Trophoblast cell (in vitro differentiated cells and primary cell): ENCODE data around the gene BHLHE41.

Source experiments
- DNase-seq, 2 donors: peaks; one replicate each; pipeline ENCODE4 v3.0.0-alpha.2; 2016
- H2AFZ ChIP-seq: 2 replicates; pipeline ENCODE4 v1.6.1; 2013; ENCODE audit warnings: low read length, moderate library complexity, mild to moderate bottlenecking; ENCODE audit not compliant: insufficient read depth, poor library complexity
- H2AK5ac ChIP-seq: 2 replicates; pipeline ENCODE4 v1.6.1; 2013; ENCODE audit warnings: mild to moderate bottlenecking, low read length
- H2BK120ac ChIP-seq: 2 replicates; pipeline ENCODE4 v1.6.1; 2013; ENCODE audit warnings: low read length, mild to moderate bottlenecking, moderate library complexity; ENCODE audit not compliant: insufficient read depth, poor library complexity
- H2BK12ac ChIP-seq: 2 replicates; pipeline ENCODE4 v1.6.1; 2013; ENCODE audit warnings: mild to moderate bottlenecking, low read length, moderate library complexity
- H2BK5ac ChIP-seq: 2 replicates; pipeline ENCODE4 v1.6.1; 2013; ENCODE audit warnings: low read length, low read depth, moderate library complexity, mild to moderate bottlenecking; ENCODE audit not compliant: poor library complexity
- H3K14ac ChIP-seq: 2 replicates; pipeline ENCODE4 v1.6.1; 2013; ENCODE audit warnings: mild to moderate bottlenecking, low read length
- H3K18ac ChIP-seq: 2 replicates; pipeline ENCODE4 v1.6.1; 2013; ENCODE audit warnings: mild to moderate bottlenecking, low read length
- H3K23ac ChIP-seq: 2 replicates; pipeline ENCODE4 v1.6.1; 2013; ENCODE audit warnings: low read length
- H3K27ac ChIP-seq: 2 replicates; pipeline ENCODE4 v1.5.1; 2013; ENCODE audit warnings: low read depth, mild to moderate bottlenecking, inconsistent platforms, low read length, moderate library complexity
- H3K27me3 ChIP-seq: 2 replicates; pipeline ENCODE4 v1.6.1; 2013; ENCODE audit warnings: inconsistent platforms, mild to moderate bottlenecking, low read length, moderate library complexity; ENCODE audit not compliant: insufficient read depth
- H3K36me3 ChIP-seq, 2 experiments: 1 replicate in 1 of 2; 2 replicates in 1 of 2; pipeline ENCODE4 v1.6.1; 2013; ENCODE audit warnings: low read length in 2 of 2, mild to moderate bottlenecking in 2 of 2, moderate library complexity in 1 of 2; ENCODE audit not compliant: insufficient read depth in 2 of 2, control insufficient read depth in 1 of 2
- H3K4ac ChIP-seq: 2 replicates; pipeline ENCODE4 v1.6.1; 2013; ENCODE audit warnings: low read depth, mild to moderate bottlenecking, low read length, moderate library complexity
- H3K4me1 ChIP-seq, 2 experiments: 1 replicate in 1 of 2; 2 replicates in 1 of 2; pipeline ENCODE4 v1.6.1; 2013; ENCODE audit warnings: low read length in 2 of 2, mild to moderate bottlenecking in 2 of 2, moderate library complexity in 1 of 2; ENCODE audit not compliant: insufficient read depth in 2 of 2, control insufficient read depth in 1 of 2
- H3K4me2 ChIP-seq: 2 replicates; pipeline ENCODE4 v1.6.1; 2013; ENCODE audit warnings: inconsistent platforms, mild to moderate bottlenecking, low read length, moderate library complexity
- H3K4me3 ChIP-seq: 2 replicates; pipeline ENCODE4 v1.5.1; 2013; ENCODE audit warnings: mild to moderate bottlenecking, low read depth, low read length, inconsistent platforms
- H3K79me1 ChIP-seq: one replicate; pipeline ENCODE4 v1.6.1; 2013; ENCODE audit warnings: low read length
- H3K79me2 ChIP-seq: 2 replicates; pipeline ENCODE4 v1.6.1; 2013; ENCODE audit warnings: low read length, mild to moderate bottlenecking; ENCODE audit not compliant: control insufficient read depth, insufficient read depth, poor library complexity
- H3K9ac ChIP-seq: 2 replicates; pipeline ENCODE4 v1.6.1; 2013; ENCODE audit warnings: mild to moderate bottlenecking, low read length
- H3K9me3 ChIP-seq: 2 replicates; pipeline ENCODE4 v1.6.1; 2013; ENCODE audit warnings: low read depth, mild to moderate bottlenecking, control low read depth, inconsistent platforms, low read length; ENCODE audit not compliant: insufficient read depth
- H4K12ac ChIP-seq: 2 replicates; pipeline ENCODE4 v1.6.1; 2013; ENCODE audit warnings: low read depth, mild to moderate bottlenecking, low read length, moderate library complexity
- H4K8ac ChIP-seq: 2 replicates; pipeline ENCODE4 v1.6.1; 2013; ENCODE audit warnings: low read depth, mild to moderate bottlenecking, low read length, moderate library complexity
- H4K91ac ChIP-seq: one replicate; pipeline ENCODE4 v1.6.1; 2013; ENCODE audit warnings: low read depth, mild to moderate bottlenecking, low read length, moderate library complexity
- WGBS: extraction: QIAGEN DNeasy Blood & Tissue Kit; methylation state at CpG from one replicate; pipeline ENCODE4 v1.1.7; 2013; ENCODE audit warnings: missing lambda C conversion rate; ENCODE audit not compliant: insufficient read length, insufficient coverage; ENCODE audit errors: extremely low coverage; 5-methylcytosine and 5-hydroxymethylcytosine counted together

Gene BHLHE41

GRCh38 chr12:26138860-26139259, 14.0 kb upstream of the BHLHE41 start:
- H3K4ac ChIP-seq: no peak overlapping the region
- no peaks in the 10 kb centered on the region for H3K4me1 ChIP-seq
- no peak overlapping the region for H2BK12ac ChIP-seq
- H4K91ac ChIP-seq: no peak overlapping the region
- H2BK5ac ChIP-seq: no peak overlapping the region
- no peaks in the 10 kb centered on the region for H3K9me3 ChIP-seq
- H3K23ac ChIP-seq: no peak overlapping the region
- H3K27ac ChIP-seq: no peak overlapping the region
- no peak overlapping the region for H2AK5ac ChIP-seq
- no peaks in the 10 kb centered on the region for H3K36me3 ChIP-seq
- DNase-seq: no peak
- no peak overlapping the region for H2BK120ac ChIP-seq
- H3K18ac ChIP-seq: no peak overlapping the region
- no peak overlapping the region for H4K8ac ChIP-seq
- no peak overlapping the region for H3K14ac ChIP-seq
- no peaks in the 10 kb centered on the region for H3K79me1 ChIP-seq
- H3K27me3 ChIP-seq: no peaks in the 10 kb centered on the region
- no peak overlapping the region for H3K4me3 ChIP-seq
- no peak overlapping the region for H3K4me2 ChIP-seq
- no peak overlapping the region for H3K9ac ChIP-seq
- H2AFZ ChIP-seq: no peak overlapping the region
- no peaks in the 10 kb centered on the region for H3K79me2 ChIP-seq
- no peak overlapping the region for H4K12ac ChIP-seq

DNA sequence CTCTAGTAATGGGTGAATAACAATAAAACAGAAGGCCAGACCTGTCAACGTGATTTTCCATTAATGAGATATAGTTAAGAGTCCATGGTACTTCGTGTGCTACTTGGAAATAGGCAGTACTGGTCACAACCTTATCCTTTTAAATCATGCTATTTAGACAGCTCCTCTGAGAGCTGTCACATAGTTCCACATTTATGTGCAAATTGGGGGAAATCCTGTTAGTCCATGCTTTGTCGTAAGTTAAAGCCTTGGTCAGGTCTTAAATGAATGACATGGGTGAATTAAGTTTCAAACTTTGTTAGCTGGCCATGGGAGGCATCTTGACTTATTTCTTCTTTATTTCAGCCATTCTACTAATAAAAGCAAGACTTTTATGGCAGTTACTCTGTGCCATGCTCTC, 11.9 kb upstream of the BHLHE41 start:
- no peak overlapping the region for H2BK5ac ChIP-seq
- no peak overlapping the region for H3K18ac ChIP-seq
- no peak overlapping the region for H3K23ac ChIP-seq
- no peak overlapping the region for H4K12ac ChIP-seq
- H3K4ac ChIP-seq: no peak overlapping the region
- H4K8ac ChIP-seq: no peak overlapping the region
- H4K91ac ChIP-seq: no peak overlapping the region
- H2AFZ ChIP-seq: no peak overlapping the region
- H3K9me3 ChIP-seq: no peaks in the 10 kb centered on the region
- H2AK5ac ChIP-seq: no peak overlapping the region
- no peaks in the 10 kb centered on the region for H3K79me2 ChIP-seq
- no peaks in the 10 kb centered on the region for H3K79me1 ChIP-seq
- H2BK120ac ChIP-seq: no peak overlapping the region
- no peaks in the 10 kb centered on the region for H3K36me3 ChIP-seq
- H3K27ac ChIP-seq: no peak overlapping the region
- WGBS: no CpG with 5 or more reads among the region's 3 CpGs
- no peak overlapping the region for H2BK12ac ChIP-seq
- DNase-seq: no peak
- H3K4me3 ChIP-seq: no peak overlapping the region
- no peaks in the 10 kb centered on the region for H3K4me1 ChIP-seq
- no peak overlapping the region for H3K9ac ChIP-seq
- H3K27me3 ChIP-seq: peaks cover 2% of the 10 kb centered on the region
- H3K14ac ChIP-seq: no peak overlapping the region
- H3K4me2 ChIP-seq: no peak overlapping the region

- Histone ChIP-seq H2BK12ac (no peak overlapping the region), H3K79me2 (no peaks in the 10 kb centered on the region)
Observed at GRCh38 chr12:26135571-26135970, 10.7 kb upstream of the BHLHE41 start.

GRCh38 chr12:26135010-26135420, 10.2 kb upstream of the BHLHE41 start:
- H3K14ac ChIP-seq: no peak overlapping the region

More at GRCh38 chr12:26135571-26135970, 10.7 kb upstream of the BHLHE41 start:
- H2BK5ac ChIP-seq: no peak overlapping the region
- H2AFZ ChIP-seq: no peak overlapping the region
- H3K4me1 ChIP-seq: no peaks in the 10 kb centered on the region
- H3K23ac ChIP-seq: no peak overlapping the region
- H3K18ac ChIP-seq: no peak overlapping the region
- no peak overlapping the region for H3K9ac ChIP-seq
- no peak overlapping the region for H2BK120ac ChIP-seq
- no peak for DNase-seq
- no peak overlapping the region for H3K4ac ChIP-seq
- H3K4me3 ChIP-seq: no peak overlapping the region
- H4K8ac ChIP-seq: no peak overlapping the region
- H3K14ac ChIP-seq: no peak overlapping the region
- H3K79me1 ChIP-seq: no peaks in the 10 kb centered on the region
- H3K27me3 ChIP-seq: peaks cover 3% of the 10 kb centered on the region
- H4K12ac ChIP-seq: no peak overlapping the region
- H3K4me2 ChIP-seq: no peak overlapping the region
- no peak overlapping the region for H2AK5ac ChIP-seq
- H3K36me3 ChIP-seq: no peaks in the 10 kb centered on the region
- no peaks in the 10 kb centered on the region for H3K9me3 ChIP-seq
- H4K91ac ChIP-seq: no peak overlapping the region
- H3K27ac ChIP-seq: no peak overlapping the region
- no CpG with 5 or more reads among the region's 3 CpGs for WGBS

More at GRCh38 chr12:26135010-26135420, 10.2 kb upstream of the BHLHE41 start:
- H4K12ac ChIP-seq: no peak overlapping the region
- no peak overlapping the region for H2BK5ac ChIP-seq
- H2BK120ac ChIP-seq: no peak overlapping the region
- H3K4me3 ChIP-seq: no peak overlapping the region
- no peaks in the 10 kb centered on the region for H3K4me1 ChIP-seq
- no peaks in the 10 kb centered on the region for H3K79me2 ChIP-seq
- H3K9ac ChIP-seq: no peak overlapping the region
- no peak overlapping the region for H3K4ac ChIP-seq
- H3K36me3 ChIP-seq: no peaks in the 10 kb centered on the region
- H4K91ac ChIP-seq: no peak overlapping the region
- no peak overlapping the region for H3K18ac ChIP-seq
- H3K27ac ChIP-seq: no peak overlapping the region
- WGBS: no CpG with 5 or more reads among the region's 5 CpGs
- H3K27me3 ChIP-seq: peaks cover 3% of the 10 kb centered on the region
- no peak overlapping the region for H4K8ac ChIP-seq
- DNase-seq: no peak
- no peak overlapping the region for H3K4me2 ChIP-seq
- no peak overlapping the region for H2AFZ ChIP-seq
- no peak overlapping the region for H2BK12ac ChIP-seq
- H3K9me3 ChIP-seq: no peaks in the 10 kb centered on the region
- no peaks in the 10 kb centered on the region for H3K79me1 ChIP-seq
- no peak overlapping the region for H3K23ac ChIP-seq
- no peak overlapping the region for H2AK5ac ChIP-seq
